Spleen (tissue), 7 donors: Measurements from ENCODE around the gene PITRM1.

Source experiments
- POLR2A ChIP-seq, 3 donors: fragments of 450-650 bp; IDR thresholded peaks; one replicate each; pipeline ENCODE4 v1.5.1; 2017; ENCODE audit warnings: antibody characterized with exemption in 3 of 3, mild to moderate bottlenecking in 1 of 3
- POLR2AphosphoS5 ChIP-seq, 3 donors: sonication (generic); formaldehyde crosslinking; IDR thresholded peaks; one replicate each; pipeline ENCODE4 v1.5.1; 2017; ENCODE audit warnings: antibody characterized with exemption in 3 of 3
- TF ChIP-seq, protein P1 (sequence below), 11 experiments: fragments of 200-600 bp in 7 of 11; fragments of 450-650 bp in 4 of 11; sonication (generic) in 4 of 11; IDR thresholded peaks in 8 of 11; conservative IDR thresholded peaks in 3 of 11; 1 replicate in 7 of 11; 2 replicates in 4 of 11; pipeline versions ENCODE4 v1.4.0 to v1.8.0; 2016 to 2021; ENCODE audit warnings: antibody characterized with exemption in 11 of 11, inconsistent platforms in 4 of 11, mild to moderate bottlenecking in 1 of 11
- donor health status: DM: no; HTN: no; CAD: no; lungs with moderate emphysema.
- donor health status: DM: no; HTN: no; CAD: no.
- donor health status: DM: no; HTN: no; CAD: no.

DNA sequence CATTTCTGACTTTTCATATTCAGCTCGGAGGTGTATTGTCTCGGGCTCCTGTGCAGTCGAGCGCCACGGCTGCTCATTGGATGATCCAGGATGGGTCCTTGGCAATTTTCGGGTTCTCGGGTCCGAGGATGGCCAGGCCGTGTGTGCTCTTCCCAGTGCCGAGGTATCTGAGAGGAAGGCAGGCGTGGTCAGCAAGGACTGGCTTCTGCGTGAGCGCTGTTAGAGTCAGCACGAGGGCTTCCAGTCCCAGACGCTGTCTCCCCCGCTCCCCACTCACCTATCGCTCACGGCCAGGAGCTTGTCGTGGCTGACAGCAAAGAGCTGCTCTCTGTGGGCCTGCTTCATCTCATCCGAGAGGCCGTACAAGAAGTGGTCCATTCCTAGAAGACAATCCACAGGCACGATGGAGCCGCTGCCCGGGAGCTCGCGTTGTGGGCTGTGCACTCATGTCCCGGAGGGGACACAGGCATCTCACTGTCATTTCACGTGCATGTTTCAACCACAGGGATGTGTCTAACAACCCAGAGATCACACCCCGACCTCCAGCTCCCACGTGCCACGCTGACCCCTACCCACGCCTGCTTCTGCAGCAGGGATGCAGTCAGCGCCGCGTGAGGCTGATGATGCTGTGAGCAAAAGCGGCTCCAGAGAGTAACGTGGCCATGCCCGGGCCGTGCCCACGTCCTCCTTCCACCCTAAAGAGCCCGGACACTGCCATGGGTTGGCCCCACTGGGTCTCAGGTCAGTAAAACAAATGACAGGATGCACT lies 34.4 kb downstream of the PITRM1 start:
- TF ChIP-seq, protein P1, sequence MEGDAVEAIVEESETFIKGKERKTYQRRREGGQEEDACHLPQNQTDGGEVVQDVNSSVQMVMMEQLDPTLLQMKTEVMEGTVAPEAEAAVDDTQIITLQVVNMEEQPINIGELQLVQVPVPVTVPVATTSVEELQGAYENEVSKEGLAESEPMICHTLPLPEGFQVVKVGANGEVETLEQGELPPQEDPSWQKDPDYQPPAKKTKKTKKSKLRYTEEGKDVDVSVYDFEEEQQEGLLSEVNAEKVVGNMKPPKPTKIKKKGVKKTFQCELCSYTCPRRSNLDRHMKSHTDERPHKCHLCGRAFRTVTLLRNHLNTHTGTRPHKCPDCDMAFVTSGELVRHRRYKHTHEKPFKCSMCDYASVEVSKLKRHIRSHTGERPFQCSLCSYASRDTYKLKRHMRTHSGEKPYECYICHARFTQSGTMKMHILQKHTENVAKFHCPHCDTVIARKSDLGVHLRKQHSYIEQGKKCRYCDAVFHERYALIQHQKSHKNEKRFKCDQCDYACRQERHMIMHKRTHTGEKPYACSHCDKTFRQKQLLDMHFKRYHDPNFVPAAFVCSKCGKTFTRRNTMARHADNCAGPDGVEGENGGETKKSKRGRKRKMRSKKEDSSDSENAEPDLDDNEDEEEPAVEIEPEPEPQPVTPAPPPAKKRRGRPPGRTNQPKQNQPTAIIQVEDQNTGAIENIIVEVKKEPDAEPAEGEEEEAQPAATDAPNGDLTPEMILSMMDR (IDR thresholded peaks at IDR 0.05 in 8 of 11, conservative IDR thresholded peaks at IDR 0.05 in 3 of 11), result no peak
- no peak for TF ChIP-seq POLR2A (IDR thresholded peaks at IDR 0.05)
- peak in 1 of 3 donors; percentile 68 for TF ChIP-seq POLR2AphosphoS5 (IDR thresholded peaks at IDR 0.05)
